OCI-LY7 (cell line): ENCODE measurements around the gene PARD6A. TPM values are rescaled to one million over a fixed set of nuclear protein-coding genes. Genes with fewer than 3 reads are reported as not detected.

Experiments used
- BruUV-seq: library from RNA; stranded (reverse); fragments of 400-500 nt; replicated peaks from 2 replicates; lab custom pipeline; 2021; lab: Mats Ljungman, UMichigan
- CTCF ChIA-PET: fragments of 300-600 bp; sonication (Branson Sonifier 250); formaldehyde crosslinking; loops from one replicate; lab custom pipeline; 2022; ENCODE audit warnings: antibody characterized with exemption; ENCODE audit not compliant: unreplicated experiment; lab: Charles Lee
- POLR2A ChIA-PET: fragments of 300-600 bp; sonication (Branson Sonifier 250); formaldehyde crosslinking; loops from one replicate; lab custom pipeline; 2022; ENCODE audit warnings: antibody characterized with exemption; lab: Charles Lee
- DNase-seq: peaks from one replicate; pipeline ENCODE4 v3.0.0-alpha.2; 2015; ENCODE audit warnings: low spot score
- H2AFZ ChIP-seq: fragments of 200-600 bp; sonication (generic), shearing (Covaris generic); 2 replicates; pipeline ENCODE4 v1.6.1; 2014; ENCODE audit warnings: mild to moderate bottlenecking, antibody characterized with exemption, low read length, moderate library complexity
- H3K27ac ChIP-seq: fragments of 200-600 bp; sonication (generic); 2 replicates; pipeline ENCODE4 v1.5.1; 2014; ENCODE audit warnings: mixed run types, low read depth, mild to moderate bottlenecking, moderate library complexity, low read length, inconsistent platforms; ENCODE audit not compliant: poor library complexity, severe bottlenecking
- H3K36me3 ChIP-seq: fragments of 200-600 bp; sonication (generic); 2 replicates; pipeline ENCODE4 v1.6.1; 2014; ENCODE audit warnings: mild to moderate bottlenecking, antibody characterized with exemption, low read length, moderate library complexity, mixed read lengths; ENCODE audit not compliant: insufficient read depth
- H3K4me1 ChIP-seq: fragments of 200-600 bp; sonication (generic); 2 replicates; pipeline ENCODE4 v1.5.1; 2014; ENCODE audit warnings: mild to moderate bottlenecking, low read length; ENCODE audit not compliant: insufficient read depth, poor library complexity, severe bottlenecking
- H3K4me2 ChIP-seq: fragments of 200-600 bp; sonication (generic); 2 replicates; pipeline ENCODE4 v1.6.1; 2014; ENCODE audit warnings: mild to moderate bottlenecking, low read length
- H3K4me3 ChIP-seq: fragments of 200-600 bp; sonication (generic); 2 replicates; pipeline ENCODE4 v1.5.1; 2014; ENCODE audit warnings: mild to moderate bottlenecking, low read depth, low read length; ENCODE audit not compliant: poor library complexity, severe bottlenecking
- H3K79me2 ChIP-seq: fragments of 200-600 bp; sonication (generic); 2 replicates; pipeline ENCODE4 v1.6.1; 2016; ENCODE audit warnings: low read depth, mild to moderate bottlenecking, low read length, moderate library complexity, mixed read lengths; ENCODE audit not compliant: insufficient read depth
- H3K9me2 ChIP-seq: fragments of 200-600 bp; sonication (generic); 2 replicates; pipeline ENCODE4 v1.6.1; 2016; ENCODE audit warnings: mild to moderate bottlenecking, low read length, mixed read lengths; ENCODE audit not compliant: insufficient read depth
- H3K9me3 ChIP-seq: fragments of 200-600 bp; sonication (generic); 2 replicates; pipeline ENCODE4 v1.6.1; 2014; ENCODE audit warnings: mild to moderate bottlenecking, mixed run types, low read length, mixed read lengths
- H4K20me1 ChIP-seq: fragments of 200-600 bp; sonication (generic); 2 replicates; pipeline ENCODE4 v1.6.1; 2014; ENCODE audit warnings: mild to moderate bottlenecking, antibody characterized with exemption, low read length, moderate library complexity, mixed read lengths; ENCODE audit not compliant: insufficient read depth
- EZH2phosphoT487 ChIP-seq: fragments of 200-600 bp; sonication (generic); IDR thresholded peaks from 2 replicates; pipeline ENCODE4 v1.6.1; 2018; ENCODE audit warnings: low read depth, borderline replicate concordance, mild to moderate bottlenecking, mixed run types, antibody characterized with exemption, low read length, moderate library complexity, mixed read lengths
- intact Hi-C: fragments of 100-400 bp; cut with micrococcal nuclease; formaldehyde crosslinking; loops from one replicate; pipeline ENCODE4 v1.10.0; 2022; ENCODE audit not compliant: unreplicated experiment
- total RNA-seq, 2 experiments: library from RNA; depleted of rRNA in 1 of 2; stranded (reverse); fragments of >200 nt in 1 of 2; shearing (Covaris generic) in 1 of 2; gene quantifications; 2 replicates each; pipeline ENCODE4 v1.2.3, GENCODE V29; 2014 to 2022
- TF ChIP-seq, protein P1 (sequence below): fragments of 200-600 bp; sonication (generic); conservative IDR thresholded peaks from 2 replicates; pipeline ENCODE4 v1.5.1; 2014; ENCODE audit warnings: mild to moderate bottlenecking, antibody characterized with exemption, low read length, moderate library complexity, mixed read lengths

Gene PARD6A
- total RNA-seq, 2 experiments from 2014 or later, result 14.0 to 23.3 TPM

DNA sequence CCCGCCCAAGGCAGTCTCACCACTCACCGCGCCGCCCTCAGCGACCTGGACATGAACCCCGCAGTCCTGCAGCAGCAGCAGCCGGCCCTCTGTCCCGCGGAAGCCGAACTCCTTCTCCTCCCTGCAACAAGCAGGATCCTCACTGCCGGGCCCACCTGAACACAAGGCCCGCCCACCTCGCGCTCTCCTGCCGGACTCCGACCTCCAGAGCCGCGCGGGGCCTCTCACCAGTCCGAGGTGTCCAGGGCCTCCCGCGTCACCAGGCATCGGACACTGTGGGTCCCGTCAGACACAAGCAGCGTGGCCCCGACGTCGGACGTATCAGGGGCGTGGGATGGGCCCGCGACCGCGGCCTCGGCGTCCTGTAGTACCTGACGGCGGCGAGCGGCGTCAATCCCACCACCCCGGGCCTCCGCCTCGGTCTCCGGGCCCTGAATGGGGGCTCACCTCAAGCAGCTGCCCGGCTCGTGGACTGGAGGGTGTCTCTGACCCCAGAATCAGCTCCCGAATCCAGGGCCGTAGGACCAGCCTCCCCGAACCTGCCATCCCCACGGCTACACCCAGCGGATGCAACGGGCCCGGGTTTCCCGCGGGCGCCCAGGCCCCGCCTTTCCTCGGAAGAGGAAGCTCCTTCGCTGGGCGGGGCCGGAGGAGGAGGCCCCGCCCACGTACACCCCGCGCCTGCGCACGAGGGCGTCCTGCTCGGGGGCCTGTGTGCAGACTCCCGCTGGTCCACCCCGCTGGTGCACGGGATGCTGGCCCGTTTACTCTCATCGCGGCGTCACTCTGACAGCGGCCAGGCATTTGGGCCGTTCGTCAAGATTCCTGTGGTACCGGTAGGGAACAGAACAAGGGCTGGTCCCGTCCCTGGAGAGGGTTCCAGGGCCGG is 841 bp upstream of the PARD6A start, which contains the start of gene ACD:
Gene ACD, minus strand, starts transcription at position 586 of the 889 bp plus-strand sequence. Its CDS starts 40 bp downstream, at position 546.
- Histone ChIP-seq H2AFZ (peak within 1 kb of the TSS; percentile 86), H3K4me3 (peak within 1 kb of the TSS; percentile 83), H3K36me3 (peaks cover 49% of the 10 kb centered on the region), H3K9me2 (no peaks in the 10 kb centered on the region), H3K79me2 (peaks cover 13% of the 10 kb centered on the region; the same call in 1 of the 2 replicates), H3K27ac (peak within 1 kb of the TSS; percentile 81), H3K9me3 (no peaks in the 10 kb centered on the region), H4K20me1 (0 out of 2 replicates have a peak, but pooled peaks cover 7% of the 10 kb centered on the region), H3K4me2 (peak within 1 kb of the TSS; percentile 89), H3K4me1 (peaks cover 14% of the 10 kb centered on the region)
- TF ChIP-seq, protein P1, sequence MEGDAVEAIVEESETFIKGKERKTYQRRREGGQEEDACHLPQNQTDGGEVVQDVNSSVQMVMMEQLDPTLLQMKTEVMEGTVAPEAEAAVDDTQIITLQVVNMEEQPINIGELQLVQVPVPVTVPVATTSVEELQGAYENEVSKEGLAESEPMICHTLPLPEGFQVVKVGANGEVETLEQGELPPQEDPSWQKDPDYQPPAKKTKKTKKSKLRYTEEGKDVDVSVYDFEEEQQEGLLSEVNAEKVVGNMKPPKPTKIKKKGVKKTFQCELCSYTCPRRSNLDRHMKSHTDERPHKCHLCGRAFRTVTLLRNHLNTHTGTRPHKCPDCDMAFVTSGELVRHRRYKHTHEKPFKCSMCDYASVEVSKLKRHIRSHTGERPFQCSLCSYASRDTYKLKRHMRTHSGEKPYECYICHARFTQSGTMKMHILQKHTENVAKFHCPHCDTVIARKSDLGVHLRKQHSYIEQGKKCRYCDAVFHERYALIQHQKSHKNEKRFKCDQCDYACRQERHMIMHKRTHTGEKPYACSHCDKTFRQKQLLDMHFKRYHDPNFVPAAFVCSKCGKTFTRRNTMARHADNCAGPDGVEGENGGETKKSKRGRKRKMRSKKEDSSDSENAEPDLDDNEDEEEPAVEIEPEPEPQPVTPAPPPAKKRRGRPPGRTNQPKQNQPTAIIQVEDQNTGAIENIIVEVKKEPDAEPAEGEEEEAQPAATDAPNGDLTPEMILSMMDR, result no peak
- no peak for TF ChIP-seq EZH2phosphoT487
- CTCF ChIA-PET, result interaction anchor here (1.0 to 2.0 kb wide), 2 partner anchors 15 to 139 kb away, joined by 3 to 6 read pairs; partner anchors contain the start of gene CARMIL2
- POLR2A ChIA-PET, result interaction anchor here (0.6 to 2.6 kb wide), 13 partner anchors 9 to 171 kb away, joined by 3 to 22 read pairs (median 4); partner anchors contain the start of genes CARMIL2, CTCF and GFOD2
- BruUV-seq, result TSS peak; percentile 76
- peak; percentile 95 for DNase-seq
- intact Hi-C loops, result loop anchor here (1.0 to 2.0 kb wide), 4 partner anchors 98 to 179 kb away; partner anchors contain the start of genes ATP6V0D1 and CTCF

DNA sequence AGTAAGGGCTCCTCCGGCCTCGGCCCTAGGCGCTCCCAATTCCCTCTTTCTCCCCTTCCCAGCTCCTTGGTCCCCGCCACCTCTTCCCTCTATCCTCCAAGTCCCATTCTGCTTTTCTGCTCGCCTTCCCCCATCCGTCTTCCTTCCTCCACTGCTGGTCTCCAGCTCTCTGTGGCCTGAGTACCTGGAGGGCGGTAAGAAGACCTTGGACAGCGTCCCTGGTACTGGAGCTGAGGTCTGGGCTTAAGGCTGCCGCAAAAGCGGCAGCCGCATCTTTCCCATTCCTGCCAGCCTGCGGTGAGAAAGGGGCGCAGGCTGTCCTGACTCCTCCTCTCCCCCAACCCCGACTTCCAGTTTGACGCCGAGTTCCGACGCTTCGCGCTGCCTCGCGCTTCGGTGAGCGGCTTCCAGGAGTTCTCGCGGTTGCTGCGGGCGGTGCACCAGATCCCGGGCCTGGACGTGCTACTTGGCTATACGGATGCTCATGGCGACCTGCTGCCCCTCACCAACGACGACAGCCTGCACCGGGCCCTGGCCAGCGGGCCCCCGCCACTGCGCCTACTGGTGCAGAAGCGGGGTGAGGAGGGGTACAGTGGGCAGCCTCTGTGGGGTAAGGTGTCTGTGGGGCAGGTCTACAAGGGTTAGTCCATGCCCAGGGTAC is 471 bp downstream of the PARD6A start:
- 0 out of 2 replicates have a peak overlapping the region, but pooled peaks have one; percentile 20 for H2AFZ ChIP-seq
- DNase-seq, result no peak
- TF ChIP-seq, protein P1, result no peak
- no peak for TF ChIP-seq EZH2phosphoT487
- intact Hi-C loops, result loop anchor here (2.0 kb wide), 2 partner anchors 172 to 180 kb away; partner anchors contain the start of gene ATP6V0D1
- H3K27ac ChIP-seq, result peak overlapping the region; percentile 24
- H3K79me2 ChIP-seq, result peaks cover 13% of the 10 kb centered on the region; the same call in 1 of the 2 replicates
- CTCF ChIA-PET, result interaction anchor here (1.0 to 2.0 kb wide), 2 partner anchors 16 to 414 kb away, joined by 4 to 6 read pairs; partner anchors contain the start of gene CARMIL2
- BruUV-seq, result no TSS peak
- H3K4me3 ChIP-seq, result peak overlapping the region; percentile 83
- H3K9me3 ChIP-seq, result no peaks in the 10 kb centered on the region
- peaks cover 36% of the 10 kb centered on the region for H3K36me3 ChIP-seq
- POLR2A ChIA-PET, result interaction anchor here (0.7 to 2.1 kb wide), 3 partner anchors 102 to 173 kb away, joined by 3 to 5 read pairs (median 4); no protein-coding TSS in a partner anchor
- peak overlapping the region; percentile 69 for H3K4me2 ChIP-seq
- 0 out of 2 replicates have a peak, but pooled peaks cover 7% of the 10 kb centered on the region for H4K20me1 ChIP-seq
- H3K4me1 ChIP-seq, result peaks cover 22% of the 10 kb centered on the region
- H3K9me2 ChIP-seq, result no peaks in the 10 kb centered on the region
